GM12874 (cell line): ENCODE results near the gene PNRC2.

Source experiments
- TF ChIP-seq, protein P1 (sequence below): IDR thresholded peaks from 2 replicates; pipeline ENCODE4 v1.5.1; 2011; ENCODE audit warnings: low read depth, mild to moderate bottlenecking, control low read depth, low read length, moderate library complexity; ENCODE audit not compliant: insufficient read depth

Gene PNRC2

DNA sequence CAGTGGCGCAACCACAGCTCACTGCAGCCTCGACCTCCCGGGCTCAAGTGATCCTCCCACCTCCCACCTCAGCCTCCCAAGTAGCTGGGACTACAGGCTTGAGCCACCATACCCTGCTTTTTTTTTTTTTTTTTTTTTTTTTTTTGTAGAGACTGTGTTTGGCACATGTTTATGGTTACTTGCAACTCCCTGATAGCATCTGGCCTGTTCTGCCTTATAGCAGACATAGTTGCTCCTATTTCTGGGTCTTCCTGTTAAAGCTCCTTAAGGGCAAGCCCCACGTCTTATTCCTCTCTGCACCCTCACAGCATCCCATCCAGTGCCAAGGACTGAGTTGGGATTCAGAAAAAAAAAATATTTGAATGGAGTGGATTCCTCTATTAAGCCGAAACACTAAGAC is 29.4 kb upstream of the PNRC2 start:
- TF ChIP-seq, protein P1, sequence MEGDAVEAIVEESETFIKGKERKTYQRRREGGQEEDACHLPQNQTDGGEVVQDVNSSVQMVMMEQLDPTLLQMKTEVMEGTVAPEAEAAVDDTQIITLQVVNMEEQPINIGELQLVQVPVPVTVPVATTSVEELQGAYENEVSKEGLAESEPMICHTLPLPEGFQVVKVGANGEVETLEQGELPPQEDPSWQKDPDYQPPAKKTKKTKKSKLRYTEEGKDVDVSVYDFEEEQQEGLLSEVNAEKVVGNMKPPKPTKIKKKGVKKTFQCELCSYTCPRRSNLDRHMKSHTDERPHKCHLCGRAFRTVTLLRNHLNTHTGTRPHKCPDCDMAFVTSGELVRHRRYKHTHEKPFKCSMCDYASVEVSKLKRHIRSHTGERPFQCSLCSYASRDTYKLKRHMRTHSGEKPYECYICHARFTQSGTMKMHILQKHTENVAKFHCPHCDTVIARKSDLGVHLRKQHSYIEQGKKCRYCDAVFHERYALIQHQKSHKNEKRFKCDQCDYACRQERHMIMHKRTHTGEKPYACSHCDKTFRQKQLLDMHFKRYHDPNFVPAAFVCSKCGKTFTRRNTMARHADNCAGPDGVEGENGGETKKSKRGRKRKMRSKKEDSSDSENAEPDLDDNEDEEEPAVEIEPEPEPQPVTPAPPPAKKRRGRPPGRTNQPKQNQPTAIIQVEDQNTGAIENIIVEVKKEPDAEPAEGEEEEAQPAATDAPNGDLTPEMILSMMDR = no peak

DNA sequence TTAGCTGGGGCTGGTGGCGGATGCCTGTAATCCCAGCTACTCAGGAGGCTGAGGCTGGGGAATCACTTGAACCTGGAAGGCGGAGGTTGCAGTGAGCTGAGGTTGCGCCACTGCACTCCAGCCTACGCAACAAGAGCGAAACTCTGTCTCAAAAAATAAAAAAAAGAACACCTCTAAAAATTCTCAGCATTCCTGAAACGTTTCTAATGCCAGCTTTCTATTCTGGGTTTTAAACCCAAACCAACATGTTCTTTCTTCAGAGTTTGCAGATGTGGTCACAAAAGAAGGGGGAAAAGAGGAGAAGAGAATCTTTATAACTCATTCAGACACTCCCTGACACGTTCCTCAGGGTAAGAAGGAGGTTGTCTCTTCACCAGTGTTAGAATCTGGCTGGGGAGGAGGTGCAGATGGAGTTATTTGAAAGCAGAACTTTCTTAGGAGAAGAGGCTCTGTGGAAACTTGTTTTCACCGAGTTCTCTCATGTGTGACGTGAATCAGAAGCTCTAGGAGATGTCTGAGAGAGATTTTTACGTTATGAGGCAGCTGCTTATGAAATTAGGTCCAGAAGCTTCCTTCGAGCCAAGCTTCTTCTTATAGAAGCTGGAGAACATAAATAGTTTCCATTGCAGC is 28.7 kb upstream of the PNRC2 start:
- TF ChIP-seq, protein P1 = no peak

DNA sequence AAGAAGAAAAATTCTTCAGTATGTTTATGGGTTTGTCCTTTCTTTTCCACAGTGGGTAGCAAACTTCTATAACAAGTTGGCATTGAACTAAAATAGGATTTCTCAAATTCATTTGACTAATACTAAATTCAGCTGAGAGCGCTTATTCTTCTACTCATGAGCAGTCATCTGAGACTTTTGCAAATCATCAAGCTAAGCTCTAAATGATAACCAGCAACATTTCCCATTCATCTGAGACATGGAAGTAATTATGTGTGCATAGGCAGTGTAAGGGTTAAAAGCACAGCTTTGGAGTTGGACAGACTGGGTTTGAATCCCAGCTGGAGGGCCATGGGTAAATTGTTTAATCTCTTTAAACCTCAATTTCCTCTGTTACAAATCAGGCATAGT is 28.1 kb upstream of the PNRC2 start:
- TF ChIP-seq, protein P1 = no peak

DNA sequence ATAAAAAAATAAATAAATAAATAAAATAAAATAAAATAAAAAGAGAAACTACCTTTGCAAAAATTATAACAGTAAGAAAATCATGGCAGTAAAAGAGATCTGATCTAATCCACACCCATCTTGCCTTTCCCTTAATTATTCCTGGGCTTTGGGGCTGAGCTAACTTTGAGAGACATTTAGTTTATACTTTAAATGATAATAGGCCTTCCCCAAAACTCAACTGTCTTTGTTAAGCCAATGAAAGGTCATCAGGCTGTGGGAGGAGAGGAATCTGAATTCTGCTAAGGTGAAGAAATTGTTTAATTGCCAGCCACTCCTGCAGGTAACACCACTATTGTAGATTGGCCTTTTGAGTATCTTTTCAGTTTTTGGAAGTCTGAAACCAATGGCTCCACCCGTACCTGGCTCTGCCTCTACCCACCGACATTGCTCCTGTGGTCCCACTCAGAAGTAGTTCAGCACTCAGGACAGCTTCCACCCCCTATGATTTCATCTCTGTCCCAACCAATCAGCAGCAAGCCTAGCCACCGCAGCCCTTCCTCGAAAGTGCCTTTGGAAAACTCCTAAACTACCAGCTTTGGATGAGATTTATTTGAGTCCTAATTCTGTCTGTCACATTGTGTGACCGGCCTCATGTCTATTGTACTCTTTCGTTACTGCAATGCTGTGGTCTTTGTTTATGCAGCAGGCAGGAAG is 23.0 kb upstream of the PNRC2 start:
- TF ChIP-seq, protein P1 = no peak

DNA sequence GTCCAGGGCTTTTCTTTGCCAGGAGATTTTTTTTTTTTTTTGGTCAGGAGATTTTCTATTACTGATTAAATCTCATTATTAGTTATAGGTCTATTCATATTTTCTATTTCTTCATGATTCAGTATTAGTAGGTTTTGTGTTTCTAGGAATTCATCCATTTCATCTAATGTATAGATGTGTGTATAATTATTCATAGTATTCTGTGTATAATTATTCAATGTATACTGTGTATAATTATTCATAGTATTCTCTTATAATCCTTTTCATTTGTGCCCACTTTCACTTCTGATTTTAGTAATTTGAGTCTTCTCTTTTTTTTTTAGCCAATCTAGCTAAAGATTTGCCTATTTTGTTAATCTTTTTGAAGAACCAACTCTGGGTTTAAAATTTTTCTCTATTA is 12.3 kb upstream of the PNRC2 start:
- TF ChIP-seq, protein P1 = no peak

DNA sequence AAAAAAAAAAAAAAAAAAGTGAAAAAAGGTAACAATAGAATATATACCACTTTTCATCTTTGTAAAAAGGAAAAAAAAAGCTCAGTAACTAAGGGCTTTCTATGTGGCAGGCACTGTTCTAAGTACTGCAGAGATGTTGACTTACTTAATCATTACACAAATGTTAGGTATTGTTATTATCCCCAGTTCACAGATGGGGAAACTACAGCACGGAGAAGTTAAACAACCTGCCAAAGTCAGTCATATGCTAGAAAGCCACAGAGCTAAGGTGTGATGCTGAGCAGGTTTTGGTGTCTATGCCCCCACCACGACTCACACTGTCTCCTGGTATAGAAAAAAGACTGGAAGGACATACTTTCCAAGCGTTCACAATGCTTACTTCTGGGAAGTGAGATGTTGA is 6.6 kb upstream of the PNRC2 start:
- TF ChIP-seq, protein P1 = no peak

DNA sequence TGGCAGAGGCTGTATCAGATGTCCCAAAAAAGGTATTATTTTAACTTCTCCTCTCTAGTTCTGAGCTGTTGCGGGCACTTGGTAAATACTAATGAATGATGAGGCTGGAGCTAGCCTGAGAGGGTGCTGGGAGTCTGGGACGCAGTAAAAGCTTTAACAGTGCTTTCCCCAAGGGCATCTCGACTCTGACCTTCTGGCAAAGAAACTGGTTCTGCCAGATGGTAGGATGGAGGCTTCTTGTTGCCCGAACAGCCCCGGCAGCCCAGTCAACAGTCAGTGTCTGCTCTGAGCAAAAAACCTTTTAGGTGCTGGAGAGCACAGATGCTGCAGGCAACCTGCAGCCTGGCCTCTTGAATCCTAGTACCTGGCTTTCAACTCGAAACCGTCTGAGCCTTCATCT is 2.5 kb upstream of the PNRC2 start:
- TF ChIP-seq, protein P1 = no peak
